Epithelial cell of prostate (primary cell): Measurements from ENCODE around the gene FRS3.
"Not testable (repeated sequence)": the region's sequence is repeated elsewhere in the genome, so short reads cannot be mapped to it uniquely, and the experiment has no call there.

Experiments used
- DNase-seq: peaks from one replicate; pipeline ENCODE4 v3.0.0-alpha.2; 2011; ENCODE audit warnings: low read depth, low spot score
- H3K27ac ChIP-seq: fragments of 450-650 bp; 2 replicates; pipeline ENCODE4 v1.5.1; 2017; ENCODE audit warnings: mild to moderate bottlenecking

FRS3 gene

GRCh38 chr6:41771058-41771983, 8.4 kb downstream of the FRS3 start:
- H3K27ac ChIP-seq = no peak overlapping the region
- DNase-seq = no peak

- H3K27ac ChIP-seq = no peak overlapping the region
- no peak for DNase-seq
Measured at GRCh38 chr6:41770381-41771057, 9.2 kb downstream of the FRS3 start.

- DNase-seq = no peak
- peak overlapping the region; percentile 20 for H3K27ac ChIP-seq
Measured at GRCh38 chr6:41769376-41769775, 10.3 kb downstream of the FRS3 start.

- peak overlapping the region; percentile 20 for H3K27ac ChIP-seq
- no peak for DNase-seq
Measured at GRCh38 chr6:41768545-41769308, 11.0 kb downstream of the FRS3 start.

GRCh38 chr6:41767112-41767833, 12.4 kb downstream of the FRS3 start:
- H3K27ac ChIP-seq = no peak overlapping the region

GRCh38 chr6:41766043-41766664, 13.5 kb downstream of the FRS3 start:
- DNase-seq, H3K27ac ChIP-seq: not testable (repeated sequence)

More at GRCh38 chr6:41767112-41767833, 12.4 kb downstream of the FRS3 start:
- DNase-seq = no peak

- DNase-seq = no peak
- H3K27ac ChIP-seq = no peak overlapping the region
Measured at GRCh38 chr6:41763470-41763869, 16.2 kb downstream of the FRS3 start.

GRCh38 chr6:41759905-41760579, 19.7 kb downstream of the FRS3 start:
- no peak overlapping the region for H3K27ac ChIP-seq
- no peak for DNase-seq

GRCh38 chr6:41759106-41759904, 20.4 kb downstream of the FRS3 start:
- DNase-seq = no peak
- H3K27ac ChIP-seq = no peak overlapping the region

- H3K27ac ChIP-seq = no peak overlapping the region
- DNase-seq = no peak
Measured at GRCh38 chr6:41758641-41759035, 21.1 kb downstream of the FRS3 start.

GRCh38 chr6:41757931-41758640, 21.6 kb downstream of the FRS3 start:
- H3K27ac ChIP-seq = no peak overlapping the region
- no peak for DNase-seq

GRCh38 chr6:41757271-41757670, 22.4 kb downstream of the FRS3 start:
- no peak for DNase-seq
- H3K27ac ChIP-seq = no peak overlapping the region

GRCh38 chr6:41756354-41756753, 23.3 kb downstream of the FRS3 start:
- H3K27ac ChIP-seq = no peak overlapping the region
- DNase-seq = no peak

GRCh38 chr6:41755895-41756294, 23.8 kb downstream of the FRS3 start:
- H3K27ac ChIP-seq = no peak overlapping the region
- no peak for DNase-seq

- no peak overlapping the region for H3K27ac ChIP-seq
Measured at GRCh38 chr6:41750374-41750773, 29.3 kb downstream of the FRS3 start.

GRCh38 chr6:41748542-41748941, 31.2 kb downstream of the FRS3 start:
- no peak for DNase-seq
- H3K27ac ChIP-seq = no peak overlapping the region

More at GRCh38 chr6:41750374-41750773, 29.3 kb downstream of the FRS3 start:
- DNase-seq = no peak

GRCh38 chr6:41748102-41748477, 31.6 kb downstream of the FRS3 start:
- no peak overlapping the region for H3K27ac ChIP-seq

More at GRCh38 chr6:41748102-41748477, 31.6 kb downstream of the FRS3 start:
- no peak for DNase-seq
